ENCODE measurements around the gene FNDC3B.

The FNDC3B gene

DNA sequence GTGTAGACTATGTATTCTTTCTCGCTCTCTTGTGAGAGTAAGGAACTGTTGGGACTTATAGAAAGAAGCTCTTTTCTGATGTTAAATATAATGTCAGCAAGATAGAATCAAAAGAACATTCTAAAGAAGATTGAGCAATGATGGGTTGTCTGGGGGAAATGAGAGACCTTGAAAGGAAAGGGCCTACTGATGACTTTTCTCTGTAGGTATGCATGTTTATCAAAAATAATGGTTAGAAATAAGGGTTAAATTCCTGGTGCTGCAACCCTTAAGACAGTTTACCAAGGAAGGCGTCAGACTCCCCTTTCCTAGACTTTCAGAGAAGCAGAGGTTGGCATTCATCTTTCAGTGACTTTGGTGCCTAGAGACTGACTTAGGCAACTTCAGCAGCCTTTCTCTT is 339.1 kb downstream of the FNDC3B start:
- no peak for DNase-seq (ENCODE audit: low read depth)
- TF ChIP-seq, protein P1, sequence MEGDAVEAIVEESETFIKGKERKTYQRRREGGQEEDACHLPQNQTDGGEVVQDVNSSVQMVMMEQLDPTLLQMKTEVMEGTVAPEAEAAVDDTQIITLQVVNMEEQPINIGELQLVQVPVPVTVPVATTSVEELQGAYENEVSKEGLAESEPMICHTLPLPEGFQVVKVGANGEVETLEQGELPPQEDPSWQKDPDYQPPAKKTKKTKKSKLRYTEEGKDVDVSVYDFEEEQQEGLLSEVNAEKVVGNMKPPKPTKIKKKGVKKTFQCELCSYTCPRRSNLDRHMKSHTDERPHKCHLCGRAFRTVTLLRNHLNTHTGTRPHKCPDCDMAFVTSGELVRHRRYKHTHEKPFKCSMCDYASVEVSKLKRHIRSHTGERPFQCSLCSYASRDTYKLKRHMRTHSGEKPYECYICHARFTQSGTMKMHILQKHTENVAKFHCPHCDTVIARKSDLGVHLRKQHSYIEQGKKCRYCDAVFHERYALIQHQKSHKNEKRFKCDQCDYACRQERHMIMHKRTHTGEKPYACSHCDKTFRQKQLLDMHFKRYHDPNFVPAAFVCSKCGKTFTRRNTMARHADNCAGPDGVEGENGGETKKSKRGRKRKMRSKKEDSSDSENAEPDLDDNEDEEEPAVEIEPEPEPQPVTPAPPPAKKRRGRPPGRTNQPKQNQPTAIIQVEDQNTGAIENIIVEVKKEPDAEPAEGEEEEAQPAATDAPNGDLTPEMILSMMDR (conservative IDR thresholded peaks at IDR 0.05; ENCODE audit: control insufficient read depth, insufficient read depth, low read depth, low read length), result no peak
- no peak overlapping the region for H3K4me3 ChIP-seq (ENCODE audit: control insufficient read depth, low read depth, low read length)

DNA sequence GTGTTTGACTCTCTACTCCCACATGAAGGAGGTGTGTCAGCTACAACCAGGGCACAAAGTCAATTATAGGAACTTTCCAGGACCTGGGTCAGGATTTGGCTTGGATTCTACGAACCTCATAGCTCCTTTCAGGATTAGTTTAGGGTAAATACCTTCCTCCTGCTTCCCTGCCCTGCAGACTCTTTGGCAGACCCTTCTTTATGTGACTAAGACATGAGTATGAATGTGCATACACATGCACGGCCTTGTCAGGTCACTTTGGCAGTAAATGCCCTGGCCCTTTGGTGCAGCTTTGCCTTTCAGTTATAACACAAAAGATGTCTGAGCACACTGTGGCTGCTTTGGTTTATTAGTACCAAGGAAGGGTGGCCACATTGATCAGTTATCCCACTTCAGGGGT is 340.0 kb downstream of the FNDC3B start:
- peak; percentile 15 for DNase-seq (ENCODE audit: low read depth)
- TF ChIP-seq, protein P1 (conservative IDR thresholded peaks at IDR 0.05; ENCODE audit: control insufficient read depth, insufficient read depth, low read depth, low read length), result no peak
- no peak overlapping the region for H3K4me3 ChIP-seq (ENCODE audit: control insufficient read depth, low read depth, low read length)

DNA sequence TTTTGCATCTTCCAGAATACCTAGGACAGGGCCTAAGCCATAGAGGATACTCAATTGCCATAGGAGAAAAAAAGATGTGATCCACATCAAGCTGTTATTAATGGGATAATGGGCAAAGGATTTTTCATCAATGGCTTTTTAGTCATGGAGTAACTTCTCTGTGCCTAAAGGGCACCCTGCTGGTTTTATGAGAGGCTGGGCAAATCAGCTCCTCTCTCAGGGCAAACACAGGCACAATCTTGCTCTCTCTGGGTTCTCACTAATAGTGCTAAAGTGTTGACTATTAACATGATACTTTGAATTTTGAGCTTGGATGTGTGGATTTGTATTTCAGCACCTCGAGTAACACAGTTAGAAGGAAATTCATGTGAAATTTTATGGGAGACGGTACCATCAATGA is 341.3 kb downstream of the FNDC3B start:
- H3K4me3 ChIP-seq (ENCODE audit: control insufficient read depth, low read depth, low read length), result no peak overlapping the region
- TF ChIP-seq, protein P1 (conservative IDR thresholded peaks at IDR 0.05; ENCODE audit: control insufficient read depth, insufficient read depth, low read depth, low read length), result no peak
- no peak for DNase-seq (ENCODE audit: low read depth)

DNA sequence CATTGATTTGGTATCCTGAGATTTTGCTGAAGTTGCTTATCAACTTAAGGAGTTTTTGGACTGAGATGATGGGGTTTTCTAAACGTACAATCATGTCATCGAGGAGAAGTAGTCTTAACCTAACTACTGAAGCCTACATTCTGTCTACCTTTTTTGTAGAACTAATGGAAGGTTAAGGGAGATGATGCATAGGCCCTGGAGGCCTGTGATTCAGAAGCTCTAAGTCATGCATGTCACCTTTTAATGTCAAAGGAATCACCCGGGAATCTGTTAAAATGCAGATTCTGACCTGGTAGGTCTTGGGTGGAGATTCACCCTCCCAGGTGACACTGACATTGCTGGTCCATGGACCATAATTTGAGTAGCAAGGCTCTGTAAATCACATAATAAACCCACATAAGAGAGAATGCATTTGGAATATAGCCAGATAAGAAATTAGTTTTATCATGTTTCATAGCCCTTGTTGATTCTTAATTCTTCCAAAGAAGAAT is 344.0 kb downstream of the FNDC3B start:
- DNase-seq (ENCODE audit: low read depth), result no peak
- H3K4me3 ChIP-seq (ENCODE audit: control insufficient read depth, low read depth, low read length), result no peak overlapping the region
- TF ChIP-seq, protein P1 (conservative IDR thresholded peaks at IDR 0.05; ENCODE audit: control insufficient read depth, insufficient read depth, low read depth, low read length), result no peak

DNA sequence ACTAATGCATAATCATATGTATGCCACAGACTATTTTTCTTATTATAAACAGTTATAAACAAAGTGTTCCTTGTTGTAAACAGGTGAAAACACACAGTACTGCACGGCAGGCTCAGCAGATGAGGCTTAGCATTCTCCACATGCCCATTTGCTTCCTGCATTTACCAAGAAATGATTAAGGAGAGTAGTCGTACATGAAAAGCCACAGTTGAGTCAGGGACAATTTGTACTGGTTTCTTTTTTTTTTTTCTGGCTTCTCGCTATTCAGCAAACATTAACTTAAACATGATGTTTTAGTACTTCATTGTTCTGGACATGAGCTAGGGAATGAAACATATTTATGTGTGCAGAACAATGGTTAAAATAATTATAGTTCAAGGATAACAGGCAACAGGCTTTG is 345.5 kb downstream of the FNDC3B start:
- no peak overlapping the region for H3K4me3 ChIP-seq (ENCODE audit: control insufficient read depth, low read depth, low read length)
- TF ChIP-seq, protein P1 (conservative IDR thresholded peaks at IDR 0.05; ENCODE audit: control insufficient read depth, insufficient read depth, low read depth, low read length), result no peak
- DNase-seq (ENCODE audit: low read depth), result no peak

DNA sequence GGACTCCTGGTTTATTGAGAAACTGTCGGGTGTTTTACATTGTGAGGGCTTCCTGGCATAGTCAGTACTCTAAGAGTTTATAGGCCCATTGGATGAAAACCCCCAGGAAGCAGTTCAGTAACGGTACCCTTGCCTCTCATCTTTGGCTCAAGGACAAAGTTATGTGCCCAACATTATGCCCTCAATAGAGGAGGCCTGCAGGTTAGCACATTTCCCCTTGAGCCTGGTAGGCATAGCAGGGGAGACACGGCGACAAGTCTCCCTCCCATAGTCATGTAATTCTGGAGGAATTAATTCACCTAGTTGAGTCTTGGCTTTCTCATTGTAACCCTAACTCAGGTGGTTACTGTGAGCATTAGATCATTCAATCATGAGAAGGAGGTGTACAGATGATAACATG is 348.4 kb downstream of the FNDC3B start:
- TF ChIP-seq, protein P1 (conservative IDR thresholded peaks at IDR 0.05; ENCODE audit: control insufficient read depth, insufficient read depth, low read depth, low read length), result no peak
- DNase-seq (ENCODE audit: low read depth), result no peak
- H3K4me3 ChIP-seq (ENCODE audit: control insufficient read depth, low read depth, low read length), result no peak overlapping the region

Measured in fibroblast of mammary gland (primary cell).